HepG2 (cell line): ENCODE results near the gene EPSTI1.

ENCODE experiments used
- JUND ChIP-seq: sonication (generic); formaldehyde crosslinking; IDR thresholded peaks from 2 replicates; pipeline ENCODE4 v1.8.0; 2022; ENCODE audit warnings: mild to moderate bottlenecking, missing genetic modification reagents
- POLR2A ChIP-seq, 2 experiments: IDR thresholded peaks; 2 replicates each; pipeline ENCODE4 v1.6.1; 2011; ENCODE audit warnings: low read depth in 2 of 2, low read length in 2 of 2, mild to moderate bottlenecking in 1 of 2, moderate library complexity in 1 of 2; ENCODE audit not compliant: insufficient read depth in 1 of 2
- TBP ChIP-seq: sonication (generic); formaldehyde crosslinking; IDR thresholded peaks from 2 replicates; pipeline ENCODE4 v1.5.0; 2020; ENCODE audit warnings: missing genetic modification reagents

DNA sequence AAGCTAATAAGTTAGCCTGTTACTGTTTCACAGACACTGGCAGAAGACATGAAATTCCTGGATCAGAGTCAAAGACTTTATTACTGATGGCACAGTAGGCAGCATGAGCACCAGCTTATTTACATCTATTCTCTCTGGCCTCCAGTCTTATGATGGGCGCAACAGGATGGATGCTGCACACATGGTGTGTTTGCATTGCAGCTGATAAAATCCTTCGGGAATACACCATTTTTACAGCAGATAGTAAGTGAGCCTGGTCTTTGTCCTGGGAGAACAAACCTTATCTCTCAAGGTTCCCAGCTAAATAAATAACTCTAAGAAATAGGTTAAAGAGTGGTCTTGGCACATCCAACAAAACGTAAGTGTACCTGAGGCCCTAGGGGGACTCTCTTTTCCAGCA, 16.0 kb downstream of the EPSTI1 start:
- no peak for TF ChIP-seq TBP (CRISPR knock-in tag)
- TF ChIP-seq JUND (CRISPR knock-in tag), result no peak
- no peak for TF ChIP-seq POLR2A (IDR thresholded peaks at IDR 0.05; ENCODE audit: insufficient read depth in 1 of 2, low read depth in 2 of 2, low read length in 2 of 2)
